CD14-positive monocyte (primary cell): ENCODE measurements around the gene DGCR8. TPM values are rescaled to one million over a fixed set of nuclear protein-coding genes. Genes with fewer than 3 reads are reported as not detected.

Experiments used
- DNase-seq, 3 donors: peaks; one replicate each; pipeline ENCODE4 v3.0.0-alpha.2; 2011 to 2022
- H2AFZ ChIP-seq: 2 replicates; pipeline ENCODE4 v1.6.0; 2012; ENCODE audit warnings: mild to moderate bottlenecking, low read depth, low read length, inconsistent platforms; ENCODE audit not compliant: insufficient read depth, poor library complexity, severe bottlenecking
- H3K27ac ChIP-seq, 2 donors: 1 replicate in 1 of 2; 2 replicates in 1 of 2; pipeline ENCODE4 v1.5.1; 2012 to 2013; ENCODE audit warnings: low read length in 2 of 2, control low read depth in 1 of 2, inconsistent platforms in 1 of 2, low read depth in 1 of 2, mild to moderate bottlenecking in 1 of 2
- H3K27me3 ChIP-seq, 2 donors: one replicate each; pipeline versions ENCODE4 v1.6.0 to v1.6.1; 2011 to 2013; ENCODE audit warnings: low read length in 2 of 2; ENCODE audit not compliant: control insufficient read depth in 2 of 2, insufficient read depth in 2 of 2
- H3K36me3 ChIP-seq, 2 donors: replicated peaks in 1 of 2; 1 replicate in 1 of 2; 2 replicates in 1 of 2; pipeline versions ENCODE4 v1.5.1 to v1.6.1; 2012 to 2013; ENCODE audit warnings: low read length in 2 of 2, control low read depth in 1 of 2, inconsistent platforms in 1 of 2, mild to moderate bottlenecking in 1 of 2; ENCODE audit not compliant: insufficient read depth in 2 of 2, control insufficient read depth in 1 of 2
- H3K4me1 ChIP-seq, 2 donors: 1 replicate in 1 of 2; 2 replicates in 1 of 2; pipeline versions ENCODE4 v1.5.1 to v1.6.1; 2012 to 2013; ENCODE audit warnings: low read length in 2 of 2, control low read depth in 1 of 2, inconsistent platforms in 1 of 2, mild to moderate bottlenecking in 1 of 2, moderate library complexity in 1 of 2; ENCODE audit not compliant: insufficient read depth in 2 of 2, control insufficient read depth in 1 of 2
- H3K4me2 ChIP-seq: replicated peaks from 2 replicates; pipeline ENCODE3; 2012; ENCODE audit warnings: low read length, moderate library complexity, mild to moderate bottlenecking; ENCODE audit not compliant: poor library complexity, severe bottlenecking; ENCODE audit errors: extremely low read depth
- H3K4me3 ChIP-seq, 3 experiments: fragments of 200-600 bp in 1 of 3; sonication (generic) in 1 of 3; replicated peaks in 1 of 3; 1 replicate in 2 of 3; 2 replicates in 1 of 3; pipeline ENCODE4 v1.5.1; 2011 to 2013; ENCODE audit warnings: low read length in 3 of 3, mild to moderate bottlenecking in 3 of 3, control low read depth in 2 of 3, low read depth in 2 of 3, inconsistent platforms in 1 of 3, moderate library complexity in 1 of 3
- H3K79me2 ChIP-seq: 2 replicates; pipeline ENCODE4 v1.6.0; 2012; ENCODE audit warnings: mild to moderate bottlenecking, control low read depth, inconsistent platforms, low read length, moderate library complexity; ENCODE audit not compliant: insufficient read depth
- H3K9ac ChIP-seq: 2 replicates; pipeline ENCODE4 v1.6.0; 2017; ENCODE audit warnings: low read length, mild to moderate bottlenecking; ENCODE audit not compliant: insufficient read depth, poor library complexity, severe bottlenecking
- H3K9me3 ChIP-seq, 2 donors: replicated peaks in 1 of 2; 1 replicate in 1 of 2; 2 replicates in 1 of 2; pipeline versions ENCODE4 v1.5.1 to v1.6.1; 2012 to 2013; ENCODE audit warnings: low read length in 2 of 2, control low read depth in 1 of 2; ENCODE audit not compliant: control insufficient read depth in 1 of 2, insufficient read depth in 1 of 2
- H4K20me1 ChIP-seq: 2 replicates; pipeline ENCODE4 v1.6.0; 2012; ENCODE audit warnings: mild to moderate bottlenecking, low read length, control low read depth, moderate library complexity; ENCODE audit not compliant: insufficient read depth
- H3K27ac Mint-ChIP-seq, 7 donors: one replicate each; pipeline ENCODE4 v1.8.0; 2020; ENCODE audit warnings: mild to moderate bottlenecking in 7 of 7, mixed read lengths in 7 of 7, moderate library complexity in 6 of 7, inconsistent platforms in 2 of 7
- H3K27me3 Mint-ChIP-seq, 3 donors: one replicate each; pipeline ENCODE4 v1.8.0; 2021 to 2022; ENCODE audit warnings: low read depth in 3 of 3, mild to moderate bottlenecking in 3 of 3, mixed read lengths in 3 of 3, moderate library complexity in 3 of 3, inconsistent platforms in 1 of 3
- H3K36me3 Mint-ChIP-seq, 2 donors: one replicate each; pipeline ENCODE4 v1.8.0; 2020; ENCODE audit warnings: mixed read lengths in 2 of 2, inconsistent platforms in 1 of 2, mild to moderate bottlenecking in 1 of 2
- H3K4me1 Mint-ChIP-seq: one replicate; pipeline ENCODE4 v1.8.0; 2020; ENCODE audit warnings: mild to moderate bottlenecking, mixed read lengths
- H3K4me3 Mint-ChIP-seq, 2 donors: one replicate each; pipeline ENCODE4 v1.8.0; 2020; ENCODE audit warnings: mild to moderate bottlenecking in 2 of 2, mixed read lengths in 2 of 2, moderate library complexity in 1 of 2
- H3K9me3 Mint-ChIP-seq, 7 donors: one replicate each; pipeline ENCODE4 v1.8.0; 2020 to 2022; ENCODE audit warnings: mixed read lengths in 7 of 7, mild to moderate bottlenecking in 6 of 7, moderate library complexity in 6 of 7, inconsistent platforms in 2 of 7
- WGBS: methylation state at CpG from one replicate; pipeline ENCODE4 v1.1.5; 2013; ENCODE audit warnings: missing lambda C conversion rate; ENCODE audit not compliant: insufficient coverage; 5-methylcytosine and 5-hydroxymethylcytosine counted together
- intact Hi-C, 2 donors: fragments of 100-400 bp; cut with micrococcal nuclease; formaldehyde crosslinking; loops; one replicate each; pipeline versions ENCODE4 v1.15.0 to v1.15.1; 2023
- polyA plus RNA-seq, 3 donors: library from polyadenylated mRNA; depleted of rRNA in 1 of 3; unstranded in 2 of 3; stranded (reverse) in 1 of 3; fragments of 300-500 nt in 2 of 3; fragments of >200 nt in 1 of 3; fragmentation: Illumina TruSeq in 2 of 3; gene quantifications; 1 replicate in 2 of 3; 2 replicates in 1 of 3; pipeline ENCODE4 v1.2.3, GENCODE V29; 2012 to 2021
- TF ChIP-seq, protein P1 (sequence below): fragments of 200-600 bp; IDR thresholded peaks from one replicate; pipeline ENCODE4 v1.8.0; 2022; ENCODE audit warnings: antibody characterized with exemption, mild to moderate bottlenecking

The DGCR8 gene
- polyA plus RNA-seq, 3 donors, result 1.2 to 18.7 (median 1.4) TPM

DNA sequence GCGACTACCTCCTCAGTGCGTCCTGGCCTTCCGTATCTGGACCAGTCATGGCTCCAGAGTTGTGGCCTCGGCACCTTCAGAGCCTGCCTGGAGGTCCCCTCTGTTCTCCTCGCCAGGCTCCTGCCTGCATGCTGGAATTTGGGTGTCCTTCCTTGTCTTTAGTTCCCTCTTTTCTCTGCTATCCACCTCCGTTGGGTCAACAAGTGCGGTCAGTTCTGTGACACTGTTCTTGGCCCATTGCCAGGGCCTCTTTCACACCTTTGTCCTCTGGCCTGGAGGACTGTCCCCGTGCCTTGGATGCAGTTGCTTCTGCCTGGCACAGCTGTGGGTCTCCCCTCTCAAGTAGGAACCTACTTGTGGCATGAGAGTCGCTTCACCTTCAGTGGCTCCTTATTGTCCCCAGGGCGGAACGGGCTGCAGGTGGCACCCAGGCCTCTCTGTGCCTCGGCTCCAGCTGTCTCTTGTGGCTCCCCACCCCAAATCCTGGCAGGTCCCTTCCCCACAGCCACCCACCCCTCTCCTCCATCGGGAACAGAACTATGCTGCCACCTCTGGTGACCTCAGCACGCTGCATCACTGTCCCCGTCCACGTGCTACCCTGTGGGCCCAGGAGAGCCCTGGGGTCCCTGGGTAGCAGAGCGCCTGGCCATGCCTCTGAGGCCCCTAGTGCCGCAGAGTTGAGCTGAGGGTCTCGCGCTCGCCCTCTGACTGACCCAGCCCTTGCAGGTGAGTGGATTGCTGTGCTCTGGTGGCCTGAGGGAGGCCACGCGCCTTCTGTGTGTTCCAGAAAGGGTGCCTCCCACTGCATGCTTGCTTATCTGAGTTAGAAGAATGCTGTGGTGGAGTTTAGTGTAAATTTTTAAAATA is 4.7 kb downstream of the DGCR8 start:
- peaks cover 10 to 11% of the 10 kb centered on the region in 2 donors for H3K4me1 ChIP-seq
- Mint-ChIP-seq H3K4me3 (no peak overlapping the region), H3K9me3 (no peaks in the 10 kb centered on the region), H3K36me3 (peaks cover 47 to 51% of the 10 kb centered on the region in 2 donors), H3K27ac (peak overlapping the region in 6 of 7 donors; percentile 33 to 78 (median 54)), H3K27me3 (no peaks in the 10 kb centered on the region), H3K4me1 (peaks cover 33% of the 10 kb centered on the region)
- peaks cover 46% of the 10 kb centered on the region for H4K20me1 ChIP-seq
- peaks cover 42 to 49% of the 10 kb centered on the region in 2 donors for H3K36me3 ChIP-seq
- no peaks in the 10 kb centered on the region for H3K9me3 ChIP-seq
- WGBS, result 89% methylated on average over 21 of the region's 23 CpGs
- peaks cover 67% of the 10 kb centered on the region for H3K79me2 ChIP-seq
- TF ChIP-seq, protein P1, sequence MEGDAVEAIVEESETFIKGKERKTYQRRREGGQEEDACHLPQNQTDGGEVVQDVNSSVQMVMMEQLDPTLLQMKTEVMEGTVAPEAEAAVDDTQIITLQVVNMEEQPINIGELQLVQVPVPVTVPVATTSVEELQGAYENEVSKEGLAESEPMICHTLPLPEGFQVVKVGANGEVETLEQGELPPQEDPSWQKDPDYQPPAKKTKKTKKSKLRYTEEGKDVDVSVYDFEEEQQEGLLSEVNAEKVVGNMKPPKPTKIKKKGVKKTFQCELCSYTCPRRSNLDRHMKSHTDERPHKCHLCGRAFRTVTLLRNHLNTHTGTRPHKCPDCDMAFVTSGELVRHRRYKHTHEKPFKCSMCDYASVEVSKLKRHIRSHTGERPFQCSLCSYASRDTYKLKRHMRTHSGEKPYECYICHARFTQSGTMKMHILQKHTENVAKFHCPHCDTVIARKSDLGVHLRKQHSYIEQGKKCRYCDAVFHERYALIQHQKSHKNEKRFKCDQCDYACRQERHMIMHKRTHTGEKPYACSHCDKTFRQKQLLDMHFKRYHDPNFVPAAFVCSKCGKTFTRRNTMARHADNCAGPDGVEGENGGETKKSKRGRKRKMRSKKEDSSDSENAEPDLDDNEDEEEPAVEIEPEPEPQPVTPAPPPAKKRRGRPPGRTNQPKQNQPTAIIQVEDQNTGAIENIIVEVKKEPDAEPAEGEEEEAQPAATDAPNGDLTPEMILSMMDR, result peak; percentile 36
- intact Hi-C loops, result loop anchor here in 1 of 2 donors (5.0 kb wide), 1 partner anchor 62 kb away; the partner anchor contains the start of gene TANGO2
- H3K4me2 ChIP-seq, result no peak overlapping the region
- no peak overlapping the region for H2AFZ ChIP-seq
- no peak for DNase-seq
- H3K4me3 ChIP-seq, result no peak overlapping the region
- H3K27me3 ChIP-seq, result no peaks in the 10 kb centered on the region
- H3K9ac ChIP-seq, result no peak overlapping the region
- H3K27ac ChIP-seq, result peak overlapping the region in 1 of 2 donors; percentile 33

GRCh38 chr22:20085651-20086050 is 5.6 kb downstream of the DGCR8 start:
- H2AFZ ChIP-seq, result no peak overlapping the region
- Mint-ChIP-seq H3K27ac (no peak overlapping the region), H3K4me1 (peaks cover 31% of the 10 kb centered on the region), H3K9me3 (no peaks in the 10 kb centered on the region), H3K4me3 (no peak overlapping the region), H3K27me3 (no peaks in the 10 kb centered on the region), H3K36me3 (peaks cover 56 to 60% of the 10 kb centered on the region in 2 donors)
- no peak overlapping the region for H3K4me2 ChIP-seq
- peaks cover 9 to 10% of the 10 kb centered on the region in 2 donors for H3K4me1 ChIP-seq
- no peak overlapping the region for H3K27ac ChIP-seq
- TF ChIP-seq, protein P1, result no peak
- peaks cover 64% of the 10 kb centered on the region for H3K79me2 ChIP-seq
- no peak overlapping the region for H3K4me3 ChIP-seq
- H3K9ac ChIP-seq, result no peak overlapping the region
- H3K9me3 ChIP-seq, result no peaks in the 10 kb centered on the region
- WGBS, result 98% methylated on average over 13 of the region's 20 CpGs
- peaks cover 46% of the 10 kb centered on the region for H4K20me1 ChIP-seq
- intact Hi-C loops, result no loop called here
- H3K36me3 ChIP-seq, result peaks cover 51 to 58% of the 10 kb centered on the region in 2 donors
- H3K27me3 ChIP-seq, result no peaks in the 10 kb centered on the region
- DNase-seq, result no peak
